ENCODE results near the gene KMT5B. TPM values are rescaled to one million over a fixed set of nuclear protein-coding genes. Genes with fewer than 3 reads are reported as not detected.

The KMT5B gene
- total and polyA plus RNA-seq, 10 of the 15 experiments (the other 5 are each of a cell fraction or from before 2014, with no cell fraction given) = 4.7 to 21.8 (median 18.0) TPM

GRCh38 chr11:68254421-68254820 lies 41.3 kb upstream of the KMT5B start (continued):
- TF ChIP-seq CTCF (IDR thresholded peaks at IDR 0.05 in 2 of 3, conservative IDR thresholded peaks at IDR 0.05 in 1 of 3; ENCODE audit: control insufficient read depth in 2 of 3, extremely low read depth in 1 of 3, insufficient read depth in 1 of 3, low read depth in 3 of 3, low read length in 3 of 3) (no peak), HDAC2 (IDR thresholded peaks at IDR 0.05) (no peak), RB1 (IDR thresholded peaks at IDR 0.05; ENCODE audit: borderline replicate concordance) (no peak), BCL11A (IDR thresholded peaks at IDR 0.05; ENCODE audit: low read depth, low read length) (no peak), NR2F1 (conservative IDR thresholded peaks at IDR 0.05) (no peak), ATF7 (IDR thresholded peaks at IDR 0.05; ENCODE audit: low read depth) (no peak), POLR2AphosphoS2 (IDR thresholded peaks at IDR 0.05; ENCODE audit: low read depth, low read length) (no peak), RFX5 (IDR thresholded peaks at IDR 0.05; ENCODE audit: low read depth, low read length) (no peak), MTA3 (IDR thresholded peaks at IDR 0.05; ENCODE audit: borderline replicate concordance, low read length) (no peak)
- TF ChIP-seq, protein P1, sequence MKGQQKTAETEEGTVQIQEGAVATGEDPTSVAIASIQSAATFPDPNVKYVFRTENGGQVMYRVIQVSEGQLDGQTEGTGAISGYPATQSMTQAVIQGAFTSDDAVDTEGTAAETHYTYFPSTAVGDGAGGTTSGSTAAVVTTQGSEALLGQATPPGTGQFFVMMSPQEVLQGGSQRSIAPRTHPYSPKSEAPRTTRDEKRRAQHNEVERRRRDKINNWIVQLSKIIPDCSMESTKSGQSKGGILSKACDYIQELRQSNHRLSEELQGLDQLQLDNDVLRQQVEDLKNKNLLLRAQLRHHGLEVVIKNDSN (IDR thresholded peaks at IDR 0.05; ENCODE audit: borderline replicate concordance, extremely low read length, insufficient read depth, low read depth, low read length) = no peak

DNA sequence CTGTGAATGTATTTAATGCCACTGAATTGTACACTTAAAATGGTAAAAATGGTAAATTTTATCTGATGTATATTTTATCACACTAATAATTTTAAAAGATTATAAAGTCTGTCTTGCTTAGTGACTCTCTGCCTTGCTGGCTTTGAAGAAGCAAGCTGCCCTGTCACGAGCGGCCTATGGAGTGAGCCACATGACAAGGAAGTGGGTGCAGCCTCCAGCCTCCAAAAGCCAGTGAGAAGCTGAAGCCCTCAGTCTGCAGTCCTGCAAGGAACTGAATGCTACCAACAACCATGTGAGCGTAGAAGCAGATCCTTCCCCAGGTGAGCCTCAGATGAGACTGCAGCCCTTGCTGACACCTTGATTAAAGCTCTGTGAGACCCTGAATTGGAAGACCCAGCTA lies 38.7 kb upstream of the KMT5B start:
- H3K79me2 ChIP-seq (ENCODE audit: control insufficient read depth, insufficient read depth, low read length) = no peaks in the 10 kb centered on the region
- H3K27me3 ChIP-seq (replicated peaks in 1 of 2; ENCODE audit: control insufficient read depth in 2 of 2, insufficient read depth in 2 of 2, low read length in 1 of 2) = no peaks in the 10 kb centered on the region; a peak in 1 of 4 replicates
- H3K4me1 ChIP-seq (ENCODE audit: control insufficient read depth, insufficient read depth, low read length) = no peaks in the 10 kb centered on the region
- H3K4me2 ChIP-seq (ENCODE audit: control insufficient read depth, insufficient read depth) = no peak overlapping the region
- ChIA-PET SMC1A (ENCODE audit: uncharacterized antibody, unreplicated experiment) (interaction anchor here (1.2 to 2.0 kb wide), 4 partner anchors 9 to 199 kb away, joined by 3 to 7 read pairs (median 6); no protein-coding TSS in a partner anchor), RAD21 (ENCODE audit: unreplicated experiment) (interaction anchor here (1.3 kb wide), 1 partner anchor 15 kb away, joined by 4 read pairs; no protein-coding TSS in a partner anchor), POLR2A (no interaction called here), CTCF (interaction anchor here (1.0 to 3.4 kb wide), 3 partner anchors 27 to 46 kb away, joined by 3 to 33 read pairs (median 4); no protein-coding TSS in a partner anchor)
- ATAC-seq = no peak
- no peak for DNase-seq (ENCODE audit: low read depth, low spot score)
- no peak for FAIRE-seq
- no peak overlapping the region for H3K9ac ChIP-seq (ENCODE audit: control insufficient read depth, insufficient read depth, low read length)
- no TSS peak for BruUV-seq (replicated peaks)
- no peak overlapping the region for H2AFZ ChIP-seq (ENCODE audit: control insufficient read depth, low read depth, low read length)
- in situ Hi-C loops (cut with MboI) = no loop called here
- H3K27ac ChIP-seq (ENCODE audit: control insufficient read depth, insufficient read depth) = no peak overlapping the region
- H4K20me1 ChIP-seq (ENCODE audit: control insufficient read depth, insufficient read depth) = no peaks in the 10 kb centered on the region
- H3K36me3 ChIP-seq (ENCODE audit: control insufficient read depth in 2 of 2, insufficient read depth in 2 of 2, low read length in 1 of 2) = no peaks in the 10 kb centered on the region
- intact Hi-C loops (cut with micrococcal nuclease; ENCODE audit: unreplicated experiment) = no loop called here
- WGBS (ENCODE audit: insufficient coverage, insufficient replicate concordance, low lambda C conversion rate, missing lambda C conversion rate) = 100% methylated on average over 3 of the region's 3 CpGs
- H3K9me3 ChIP-seq (replicated peaks; ENCODE audit: control insufficient read depth, insufficient read depth, low read length) = peaks cover 3% of the 10 kb centered on the region; the same call in 1 of the 3 replicates
- no peak overlapping the region for H3K4me3 ChIP-seq
- TF ChIP-seq, protein P2, sequence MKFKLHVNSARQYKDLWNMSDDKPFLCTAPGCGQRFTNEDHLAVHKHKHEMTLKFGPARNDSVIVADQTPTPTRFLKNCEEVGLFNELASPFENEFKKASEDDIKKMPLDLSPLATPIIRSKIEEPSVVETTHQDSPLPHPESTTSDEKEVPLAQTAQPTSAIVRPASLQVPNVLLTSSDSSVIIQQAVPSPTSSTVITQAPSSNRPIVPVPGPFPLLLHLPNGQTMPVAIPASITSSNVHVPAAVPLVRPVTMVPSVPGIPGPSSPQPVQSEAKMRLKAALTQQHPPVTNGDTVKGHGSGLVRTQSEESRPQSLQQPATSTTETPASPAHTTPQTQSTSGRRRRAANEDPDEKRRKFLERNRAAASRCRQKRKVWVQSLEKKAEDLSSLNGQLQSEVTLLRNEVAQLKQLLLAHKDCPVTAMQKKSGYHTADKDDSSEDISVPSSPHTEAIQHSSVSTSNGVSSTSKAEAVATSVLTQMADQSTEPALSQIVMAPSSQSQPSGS (IDR thresholded peaks at IDR 0.05; ENCODE audit: low read length) = no peak
- TF ChIP-seq IRF4 (IDR thresholded peaks at IDR 0.05; ENCODE audit: low read depth, low read length) (no peak), FOS (IDR thresholded peaks at IDR 0.05; ENCODE audit: borderline replicate concordance, extremely low read depth, insufficient read length) (no peak), NR2C1 (IDR thresholded peaks at IDR 0.05) (no peak), MTA2 (IDR thresholded peaks at IDR 0.05; ENCODE audit: low read depth) (no peak), PRDM15 (CRISPR knock-in tag; IDR thresholded peaks at IDR 0.05) (no peak), RAD51 (IDR thresholded peaks at IDR 0.05) (no peak)
